WI38 (cell line): ENCODE measurements around the gene ZMIZ1.

ENCODE experiments used
- H3K4me3 ChIP-seq: 2 replicates; pipeline ENCODE4 v1.5.1; 2011; ENCODE audit warnings: low read depth, mild to moderate bottlenecking, control low read depth, low read length
- CTCF ChIP-seq: IDR thresholded peaks from 2 replicates; pipeline ENCODE4 v1.5.1; 2012; ENCODE audit warnings: low read depth, mild to moderate bottlenecking, control low read depth, low read length

ZMIZ1 gene

GRCh38 chr10:79022565-79023230, 46.1 kb upstream of the ZMIZ1 start:
- no peak overlapping the region for H3K4me3 ChIP-seq
- TF ChIP-seq CTCF: no peak

DNA sequence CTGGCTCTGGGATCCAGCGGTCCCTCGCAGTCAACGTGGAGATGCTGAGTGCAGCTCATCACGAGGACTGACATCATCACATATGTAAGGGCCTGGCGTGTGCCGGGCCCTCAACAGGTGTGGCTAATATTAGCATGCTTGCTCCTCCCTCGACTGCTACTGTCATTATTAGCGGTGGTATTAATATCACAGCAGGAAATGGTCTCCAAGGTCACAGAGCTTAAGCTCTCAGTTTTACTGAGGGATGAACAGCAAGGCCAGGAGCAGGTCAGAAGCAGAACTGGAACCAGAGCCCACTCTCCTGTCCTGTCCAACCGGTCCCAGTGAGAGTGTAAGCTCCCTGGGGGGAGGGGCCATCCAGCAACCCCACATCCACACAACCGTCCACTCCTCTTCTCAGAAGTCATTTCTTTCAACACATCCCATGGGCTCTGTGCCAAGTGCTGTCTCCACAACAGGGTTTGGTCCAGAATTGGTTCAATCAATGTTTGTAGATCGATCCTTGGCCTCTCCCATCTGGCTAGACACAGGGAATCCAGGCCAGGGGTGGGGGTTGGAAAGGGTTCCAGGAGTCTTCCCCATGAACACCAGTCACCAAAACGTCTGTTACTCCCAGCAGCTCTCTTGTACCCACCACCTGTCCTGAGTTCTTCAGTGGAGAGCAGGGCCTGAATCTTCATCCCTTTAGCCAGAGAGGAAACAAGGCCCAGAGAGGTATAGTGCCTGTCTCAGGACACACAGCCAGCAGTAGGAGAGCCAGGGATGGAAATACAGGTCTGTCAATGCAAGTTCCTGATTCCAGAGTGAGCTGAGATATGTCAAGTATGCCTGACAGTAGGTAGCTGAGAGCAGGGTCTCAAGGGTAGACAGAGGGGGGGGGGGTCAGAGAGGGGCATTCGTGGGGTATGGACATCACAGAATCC, 45.3 kb upstream of the ZMIZ1 start:
- H3K4me3 ChIP-seq: no peak overlapping the region
- TF ChIP-seq CTCF: no peak

DNA sequence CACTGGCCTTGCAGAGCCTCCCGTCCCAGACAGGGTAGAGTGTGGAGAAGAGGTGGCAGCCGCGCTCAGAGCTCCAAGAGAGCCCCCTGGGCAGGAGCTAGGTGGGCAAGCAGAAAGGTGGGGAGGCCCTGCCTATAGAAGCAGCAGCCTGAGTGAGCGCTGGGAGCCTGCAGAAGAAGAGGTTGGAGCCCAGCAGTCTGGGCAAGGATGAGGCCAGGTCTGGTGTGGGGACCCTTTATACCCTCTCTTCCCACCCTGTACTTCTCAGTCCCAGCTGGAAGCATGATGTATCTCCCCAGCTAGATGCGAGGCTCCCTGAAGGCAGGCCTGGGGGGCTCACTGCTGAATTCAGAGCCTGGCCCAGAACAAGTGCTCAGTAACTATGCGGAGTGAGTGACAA, 44.5 kb upstream of the ZMIZ1 start:
- TF ChIP-seq CTCF: no peak
- H3K4me3 ChIP-seq: no peak overlapping the region

DNA sequence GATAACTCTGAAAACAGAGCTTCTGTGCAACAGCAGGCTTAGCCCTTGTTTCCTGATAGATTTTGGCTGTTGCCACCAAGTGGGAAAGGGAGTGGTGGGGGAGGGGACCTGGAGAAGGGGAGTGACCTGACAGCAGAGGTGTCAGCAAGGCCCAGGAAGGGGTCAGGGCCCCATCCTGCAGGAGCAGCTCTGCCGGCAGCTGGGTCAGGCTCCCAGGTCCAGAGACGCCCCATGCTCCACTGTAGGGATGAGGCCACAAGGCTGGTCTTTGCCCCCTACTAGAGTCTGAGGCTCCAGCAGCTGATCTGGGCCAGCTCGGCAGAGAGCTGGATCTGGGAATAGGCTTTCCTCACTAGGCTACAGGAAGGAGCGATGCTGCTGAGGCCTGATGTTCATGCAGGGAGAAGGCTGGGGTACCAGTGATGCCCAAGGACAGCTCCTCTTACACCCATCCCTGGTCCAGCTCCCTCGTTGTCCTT, 44.0 kb upstream of the ZMIZ1 start:
- H3K4me3 ChIP-seq: no peak overlapping the region
- no peak for TF ChIP-seq CTCF

DNA sequence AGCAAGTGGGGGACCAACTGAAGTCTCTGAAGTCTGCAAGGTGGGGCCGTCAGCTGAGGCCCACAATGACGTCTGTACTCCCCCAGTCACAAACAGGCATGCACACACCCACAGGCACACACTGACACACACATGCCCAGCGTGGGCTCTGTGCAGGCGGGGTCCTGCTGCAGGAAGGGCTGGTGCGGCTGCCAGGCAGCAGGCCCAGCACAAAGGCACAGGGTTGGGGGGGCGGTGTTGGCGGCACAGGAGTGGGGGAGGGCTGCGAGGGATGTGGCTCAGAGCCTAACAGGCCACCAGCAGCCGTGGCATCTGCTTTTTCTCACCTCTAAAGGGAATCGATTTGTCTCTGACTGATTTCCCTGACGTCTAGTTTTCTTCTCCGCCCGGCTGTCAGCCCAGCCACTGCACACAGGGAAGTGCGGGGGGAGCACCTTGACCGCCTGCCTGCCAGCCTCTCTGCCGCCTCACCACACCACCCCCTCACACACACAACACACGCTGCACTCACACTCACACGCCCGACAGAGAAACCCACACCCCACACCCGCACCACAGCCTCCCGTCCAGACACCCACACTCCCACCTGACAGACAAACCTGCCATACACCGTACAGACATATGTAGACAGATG, 43.5 kb upstream of the ZMIZ1 start:
- no peak overlapping the region for H3K4me3 ChIP-seq
- no peak for TF ChIP-seq CTCF

GRCh38 chr10:79026341-79026761, 42.4 kb upstream of the ZMIZ1 start:
- no peak overlapping the region for H3K4me3 ChIP-seq
- no peak for TF ChIP-seq CTCF
